GM18909 (cell line): ENCODE measurements around the gene CTAG1B.
"Not testable (repeated sequence)": the region's sequence is repeated elsewhere in the genome, so short reads cannot be mapped to it uniquely, and the experiment has no call there.

Source experiments
- ATAC-seq: cut with Tn5 transposase; IDR thresholded peaks from one replicate; pipeline ENCODE4 v1.9.1; 2021; ENCODE audit warnings: mild to moderate bottlenecking; ENCODE audit not compliant: unreplicated experiment, poor library complexity

CTAG1B gene

GRCh38 chrX:154630949-154631348, 11.9 kb upstream of the CTAG1B start:
- ATAC-seq = not testable (repeated sequence)

DNA sequence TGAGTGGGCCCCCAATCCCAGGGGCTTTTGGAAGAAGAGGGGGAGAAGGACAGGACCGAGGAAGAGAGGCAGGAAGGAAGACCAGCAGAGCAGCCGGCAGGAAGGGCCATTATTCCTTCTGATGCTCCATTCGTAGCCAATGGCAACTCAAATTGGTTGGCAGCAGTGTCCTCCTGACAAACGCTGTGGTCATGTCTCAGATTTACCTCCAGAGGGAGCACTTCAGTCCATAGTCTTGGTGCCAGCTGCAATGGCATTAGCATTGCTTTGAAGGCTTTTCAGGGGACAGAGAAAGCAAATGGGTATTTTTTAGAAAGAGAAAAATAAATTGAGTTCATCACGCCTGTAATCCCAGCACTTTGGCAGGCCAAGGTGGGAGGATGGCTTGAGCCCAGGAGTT, 9.9 kb upstream of the CTAG1B start:
- ATAC-seq = not testable (repeated sequence)

DNA sequence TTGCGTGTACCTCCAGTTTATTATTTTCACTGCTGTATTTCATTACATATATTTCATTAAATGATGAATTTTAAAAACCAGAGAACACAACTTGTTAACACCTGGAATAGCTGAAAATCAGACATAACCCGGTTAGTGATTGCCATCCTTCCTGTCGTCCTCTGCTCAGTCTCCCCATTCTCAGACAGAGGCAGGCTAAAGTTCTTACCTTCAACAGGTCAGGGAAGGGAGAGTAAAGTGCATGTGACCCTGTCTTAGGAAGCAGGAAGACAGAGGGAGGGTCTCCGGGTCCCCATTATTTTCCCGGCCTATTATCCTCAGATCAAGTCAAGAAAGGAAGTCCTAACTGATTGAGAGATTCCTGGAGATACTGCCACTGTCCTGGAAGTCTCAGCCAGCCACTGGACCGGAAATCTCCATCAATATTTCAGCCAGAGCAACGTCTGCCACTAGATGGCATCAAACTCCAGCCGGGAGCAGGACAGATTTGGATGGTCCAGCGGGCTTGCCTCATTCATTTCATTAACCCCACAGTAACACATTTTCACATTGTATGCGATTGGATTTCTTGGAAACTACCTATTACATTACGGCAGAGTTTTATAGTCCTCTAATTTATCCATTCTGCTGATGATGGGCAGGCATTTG, 1.8 kb upstream of the CTAG1B start:
- not testable (repeated sequence) for ATAC-seq

GRCh38 chrX:154613586-154613985, 5.5 kb downstream of the CTAG1B start:
- not testable (repeated sequence) for ATAC-seq

GRCh38 chrX:154611146-154611545, 7.9 kb downstream of the CTAG1B start:
- not testable (repeated sequence) for ATAC-seq

- ATAC-seq = not testable (repeated sequence)
Measured at GRCh38 chrX:154608823-154609222, 10.3 kb downstream of the CTAG1B start.

DNA sequence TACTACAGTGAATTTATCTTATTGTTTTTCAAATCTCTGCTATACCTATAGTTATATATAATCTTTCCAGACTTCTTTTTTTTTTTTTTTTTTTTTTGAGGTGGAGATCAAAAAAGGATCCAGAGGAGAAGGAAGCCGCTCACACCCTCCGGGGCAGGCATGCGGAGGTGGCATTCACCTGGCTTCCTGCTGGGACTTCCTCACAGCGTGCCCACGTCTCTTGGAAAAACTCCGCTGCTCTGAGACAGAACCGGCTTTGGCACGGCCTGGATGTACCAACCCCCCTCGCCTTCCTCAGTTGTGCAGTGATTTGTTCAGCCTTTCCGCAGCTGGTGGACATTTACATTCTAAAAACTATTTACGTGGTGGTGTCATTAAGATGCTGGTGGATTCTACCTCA, 11.1 kb downstream of the CTAG1B start:
- not testable (repeated sequence) for ATAC-seq

DNA sequence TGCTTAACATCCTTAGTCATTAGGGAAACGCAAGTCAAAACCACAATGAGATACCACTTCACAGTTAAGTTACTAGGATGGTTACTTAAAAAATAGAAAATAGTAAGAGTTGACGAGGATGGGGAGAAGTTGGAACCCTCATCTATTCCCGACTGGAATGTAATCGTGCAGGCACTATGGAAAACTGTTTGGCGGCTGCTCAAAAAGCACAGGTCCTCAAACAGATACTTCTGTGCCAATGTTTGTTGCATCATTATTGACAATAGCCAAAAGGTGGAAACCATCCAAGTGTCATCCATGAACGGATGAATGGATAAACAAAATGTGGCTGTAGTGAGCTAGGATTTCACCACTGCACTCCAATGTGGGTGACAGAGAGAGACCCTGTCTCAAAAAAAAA, 11.7 kb downstream of the CTAG1B start:
- no peak for ATAC-seq

GRCh38 chrX:154605566-154605965, 13.5 kb downstream of the CTAG1B start:
- no peak for ATAC-seq

DNA sequence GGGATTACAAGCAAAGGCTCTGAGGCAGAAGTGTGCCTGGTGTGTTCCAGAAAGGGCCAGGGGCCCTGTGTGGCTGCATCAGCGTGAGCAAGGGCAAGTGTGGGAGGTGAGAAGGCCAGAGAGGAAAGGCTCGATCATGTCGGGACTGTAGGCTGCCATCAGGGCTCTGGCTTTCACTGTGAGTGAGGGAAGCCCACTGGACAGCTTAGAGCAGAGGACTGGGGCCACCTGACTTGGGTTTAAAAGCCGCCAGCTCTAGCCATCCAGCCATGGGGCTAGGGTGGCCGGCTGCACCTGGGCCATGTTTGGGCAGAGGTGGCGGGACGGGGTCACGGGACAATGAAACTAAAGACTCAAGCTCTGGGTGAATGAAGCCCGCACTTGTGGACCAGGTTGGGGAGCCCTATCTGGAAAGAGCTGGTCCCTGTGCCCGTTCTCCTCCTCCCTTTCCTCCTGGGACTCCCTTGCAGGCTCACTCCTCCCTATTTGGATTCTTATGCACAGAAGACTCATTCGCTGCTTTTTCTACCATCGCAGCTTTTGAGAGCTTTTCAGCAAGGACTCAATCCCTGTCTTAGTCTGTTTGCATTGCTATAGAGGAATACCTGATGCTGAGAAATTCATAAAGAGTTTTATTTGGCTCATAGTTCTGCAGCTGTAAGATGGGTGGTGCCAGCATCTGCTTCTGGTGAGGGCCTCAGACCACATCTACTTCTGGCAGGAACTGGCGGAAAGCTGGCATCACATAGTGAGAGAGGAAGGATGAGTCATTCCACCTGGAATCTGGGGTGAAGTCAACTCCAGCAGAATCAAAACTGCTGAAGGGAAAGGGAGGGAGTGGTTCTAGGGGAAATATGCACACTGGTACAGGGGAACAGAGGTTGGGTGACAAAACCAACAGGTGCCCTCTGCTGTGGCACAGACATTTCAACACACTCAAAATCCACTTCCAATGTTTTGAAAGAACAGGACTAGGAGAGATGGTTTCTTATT, 15.3 kb downstream of the CTAG1B start:
- ATAC-seq = no peak

DNA sequence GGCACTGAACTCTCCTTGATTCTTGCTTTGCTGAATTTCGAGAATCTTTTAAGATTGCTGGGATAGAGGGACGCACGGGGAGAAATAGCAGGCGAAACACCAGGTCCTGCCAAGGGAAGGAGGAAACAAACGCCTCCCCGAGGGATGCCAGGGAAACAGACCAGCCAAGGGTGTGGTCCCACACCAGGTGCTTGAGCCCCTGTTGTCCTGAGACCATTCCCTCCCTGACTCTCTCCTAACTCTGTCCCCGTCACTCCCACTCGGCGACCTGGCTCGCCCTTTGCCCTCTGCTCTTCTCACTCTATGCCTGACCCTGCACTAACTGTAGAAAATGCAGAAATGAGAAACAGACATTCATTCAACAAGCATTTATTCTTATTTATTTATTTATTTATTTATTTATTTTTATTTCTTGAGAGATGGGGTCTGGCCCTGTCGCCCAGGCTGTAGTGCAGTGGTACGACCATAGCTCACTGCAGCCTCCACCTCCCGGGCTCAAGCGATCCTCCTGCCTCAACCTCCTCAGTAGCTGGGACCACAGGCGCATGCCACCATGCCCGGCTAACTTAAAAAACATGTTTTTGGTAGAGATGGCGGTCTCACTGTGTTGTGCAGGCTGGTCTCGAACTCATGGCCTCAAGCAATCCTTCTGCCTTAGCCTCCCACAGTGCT, 16.2 kb downstream of the CTAG1B start:
- ATAC-seq = no peak

DNA sequence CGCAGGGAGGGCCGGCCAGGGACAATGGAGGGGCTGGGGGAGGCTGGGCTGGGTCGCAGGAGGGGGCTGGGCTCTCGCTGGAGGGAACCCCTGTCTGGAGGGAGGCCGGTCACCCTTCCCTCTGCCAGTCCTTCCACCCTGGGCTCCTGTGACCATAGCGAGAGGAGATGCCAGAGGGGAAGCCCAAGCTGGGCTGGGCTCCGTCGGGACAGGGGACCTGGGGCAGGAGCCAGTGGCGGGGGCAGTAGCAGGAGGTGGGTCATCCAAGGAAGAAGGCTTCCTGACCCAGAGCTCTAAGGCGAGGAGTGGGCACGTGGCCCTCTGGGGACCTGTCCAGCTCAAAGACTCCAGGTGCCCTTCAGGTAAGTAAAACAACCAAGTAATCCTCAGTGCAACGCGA, 16.9 kb downstream of the CTAG1B start:
- no peak for ATAC-seq

- no peak for ATAC-seq
Measured at GRCh38 chrX:154600759-154601374, 18.2 kb downstream of the CTAG1B start.

GRCh38 chrX:154599531-154599930, 19.6 kb downstream of the CTAG1B start:
- no peak for ATAC-seq

- ATAC-seq = no peak
Measured at GRCh38 chrX:154598656-154599055, 20.4 kb downstream of the CTAG1B start.

GRCh38 chrX:154597221-154597620, 21.9 kb downstream of the CTAG1B start:
- no peak for ATAC-seq

- no peak for ATAC-seq
Measured at GRCh38 chrX:154596290-154596929, 22.7 kb downstream of the CTAG1B start.

GRCh38 chrX:154595559-154596249, 23.4 kb downstream of the CTAG1B start:
- no peak for ATAC-seq

DNA sequence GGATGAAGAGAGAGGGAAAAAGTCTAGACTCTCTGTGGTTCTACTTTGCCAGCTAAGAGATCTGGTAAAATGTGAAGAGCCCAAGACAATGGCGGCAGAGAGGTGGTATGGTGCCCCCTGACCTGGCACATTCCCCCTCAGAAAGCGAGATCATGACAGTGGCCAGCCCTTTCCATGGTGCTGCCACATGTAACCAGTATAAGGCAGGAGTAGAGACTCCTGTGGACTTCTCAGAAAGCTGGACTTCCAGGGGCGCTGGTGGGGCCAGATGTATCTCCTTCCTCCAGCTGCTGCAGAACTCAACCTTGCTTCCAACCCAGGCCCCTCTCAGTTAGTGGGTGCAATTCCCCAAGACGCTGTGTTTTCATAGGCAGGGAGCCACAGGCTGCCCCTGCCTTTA, 24.6 kb downstream of the CTAG1B start:
- ATAC-seq = no peak
